Right renal pelvis (tissue), 4 donors: Measurements from ENCODE around the gene MIA3. TPM values are rescaled to one million over a fixed set of nuclear protein-coding genes. Genes with fewer than 3 reads are reported as not detected.

Experiments
- polyA plus RNA-seq, 4 donors: library from polyadenylated mRNA; unstranded; fragments of 120-200 nt; gene quantifications; one replicate each; pipeline ENCODE4 v1.2.1, GENCODE V29; 2013; ENCODE audit not compliant: insufficient read length in 4 of 4

MIA3 gene
- polyA plus RNA-seq, 4 donors = 59.4 to 84.3 (median 71.2) TPM

Other genes with a start within 250 kb of the MIA3 start
- gene HHIPL2, start 70.0 kb upstream of the MIA3 start, polyA plus RNA-seq = 1 to 10 TPM in 1 of 4 donors, under 1 TPM in 3; 0.35 to 1.6 (median 0.84) TPM
- 10 to 100 TPM; 15.4 to 17.0 (median 16.9) TPM for gene TAF1A, start 28.2 kb upstream of the MIA3 start, polyA plus RNA-seq
- 10 to 100 TPM; 65.7 to 79.5 (median 77.6) TPM for gene AIDA, start 94.4 kb downstream of the MIA3 start, polyA plus RNA-seq
- gene BROX, start 94.5 kb downstream of the MIA3 start, polyA plus RNA-seq = 10 to 100 TPM; 34.4 to 56.8 (median 48.1) TPM
- under 1 TPM in 2 of 4 donors, not detected in 2; 0.05 to 0.15 TPM for gene FAM177B, start 119.1 kb downstream of the MIA3 start, polyA plus RNA-seq
- 10 to 100 TPM; 13.2 to 15.4 (median 15.2) TPM for gene DISP1, start 196.9 kb downstream of the MIA3 start, polyA plus RNA-seq